HCT116 (cell line): Measurements from ENCODE around the gene CSNK2A1. TPM values are rescaled to one million over a fixed set of nuclear protein-coding genes. Genes with fewer than 3 reads are reported as not detected.

Source experiments
- ATAC-seq: fragments of 200-7000 bp; cut with Tn5 transposase; 2 replicates; pipeline ENCODE4 v1.9.1; 2020; ENCODE audit warnings: mild to moderate bottlenecking, moderate library complexity
- BruUV-seq: library from RNA; stranded (reverse); fragments of 400-500 nt; replicated peaks from 2 replicates; lab custom pipeline; 2021; lab: Mats Ljungman, UMichigan
- CTCF ChIA-PET: fragments of 300-600 bp; sonication (Branson Sonifier 250); formaldehyde crosslinking; loops from one replicate; lab custom pipeline; 2021; ENCODE audit warnings: antibody characterized with exemption; lab: Charles Lee
- POLR2A ChIA-PET: fragments of 300-600, 350-600 bp; sonication (Branson Sonifier 250); formaldehyde crosslinking; loops from one replicate; lab custom pipeline; 2021; ENCODE audit warnings: antibody characterized with exemption; lab: Charles Lee
- RAD21 ChIA-PET, 2 experiments: fragments of 300-600 bp; sonication (Branson Sonifier 250); formaldehyde crosslinking; loops; one replicate each; lab custom pipeline; 2023; ENCODE audit warnings: low total read pairs in 2 of 2; ENCODE audit not compliant: uncharacterized antibody in 2 of 2, unreplicated experiment in 2 of 2, low non-redundant PET in 1 of 2; lab: Charles Lee
- DNase-seq: peaks from one replicate; pipeline ENCODE4 v3.0.0-alpha.2; 2010; ENCODE audit warnings: low read depth, low spot score
- H2AFZ ChIP-seq: fragments of 200-600 bp; shearing (Covaris generic), sonication (generic); 2 replicates; pipeline ENCODE4 v1.6.1; 2017; ENCODE audit warnings: low read depth, mixed run types, mixed read lengths, antibody characterized with exemption, low read length; ENCODE audit not compliant: poor library complexity, severe bottlenecking
- H3K27ac ChIP-seq: 2 replicates; pipeline ENCODE4 v1.5.1; 2012; ENCODE audit warnings: low read depth, low read length
- H3K27me3 ChIP-seq: fragments of 200-600 bp; sonication (generic); 2 replicates; pipeline ENCODE4 v1.6.1; 2016; ENCODE audit warnings: mixed run types, low read length, mixed read lengths; ENCODE audit not compliant: insufficient read depth
- H3K36me3 ChIP-seq, 2 experiments: fragments of 200-500 bp in 1 of 2; fragments of 200-600 bp in 1 of 2; sonication (Bioruptor generic) in 1 of 2; sonication (generic) in 1 of 2; 2 replicates each; pipeline versions ENCODE4 v1.5.1 to v1.6.1; 2014 to 2016; ENCODE audit warnings: low read length in 2 of 2, inconsistent platforms in 1 of 2, mixed read lengths in 1 of 2, mixed run types in 1 of 2; ENCODE audit not compliant: insufficient read depth in 2 of 2, control insufficient read depth in 1 of 2
- H3K4me1 ChIP-seq, 2 experiments: fragments of 200-600 bp in 1 of 2; sonication (generic) in 1 of 2; 2 replicates each; pipeline versions ENCODE4 v1.5.1 to v1.6.1; 2012 to 2017; ENCODE audit warnings: low read length in 2 of 2, inconsistent platforms in 1 of 2, mild to moderate bottlenecking in 1 of 2, mixed read lengths in 1 of 2, mixed run types in 1 of 2, moderate library complexity in 1 of 2; ENCODE audit not compliant: insufficient read depth in 2 of 2, control insufficient read depth in 1 of 2
- H3K4me2 ChIP-seq: fragments of 200-600 bp; sonication (generic); 2 replicates; pipeline ENCODE4 v1.6.1; 2017; ENCODE audit warnings: mixed run types, low read length, mixed read lengths
- H3K4me3 ChIP-seq, 2 experiments: fragments of 200-600 bp in 1 of 2; sonication (generic) in 1 of 2; replicated peaks in 1 of 2; 2 replicates each; pipeline ENCODE4 v1.5.1; 2011 to 2016; ENCODE audit warnings: low read length in 2 of 2, control low read depth in 1 of 2, low read depth in 1 of 2, mild to moderate bottlenecking in 1 of 2, mixed read lengths in 1 of 2, mixed run types in 1 of 2
- H3K79me2 ChIP-seq: fragments of 200-600 bp; sonication (generic); 2 replicates; pipeline ENCODE4 v1.6.1; 2017; ENCODE audit warnings: mild to moderate bottlenecking, mixed run types, low read length, moderate library complexity, mixed read lengths; ENCODE audit not compliant: insufficient read depth
- H3K9ac ChIP-seq: fragments of 200-600 bp; sonication (generic); 2 replicates; pipeline ENCODE4 v1.6.1; 2016; ENCODE audit warnings: low read length, mixed read lengths
- H3K9me2 ChIP-seq: fragments of 200-600 bp; sonication (generic), shearing (Covaris generic); 2 replicates; pipeline ENCODE4 v1.6.1; 2017; ENCODE audit warnings: mixed run types, mild to moderate bottlenecking, moderate library complexity; ENCODE audit not compliant: insufficient read depth
- H3K9me3 ChIP-seq, 2 experiments: fragments of 200-500 bp in 1 of 2; fragments of 200-600 bp in 1 of 2; sonication (Bioruptor generic) in 1 of 2; sonication (generic) in 1 of 2; 2 replicates each; pipeline ENCODE4 v1.6.1; 2014 to 2017; ENCODE audit warnings: low read length in 2 of 2, mixed read lengths in 2 of 2, inconsistent platforms in 1 of 2, low read depth in 1 of 2, mild to moderate bottlenecking in 1 of 2, mixed run types in 1 of 2, moderate library complexity in 1 of 2; ENCODE audit not compliant: control insufficient read depth in 1 of 2, insufficient read depth in 1 of 2
- H4K20me1 ChIP-seq: fragments of 200-600 bp; sonication (generic), shearing (Covaris generic); 2 replicates; pipeline ENCODE4 v1.6.1; 2017; ENCODE audit warnings: mixed run types, mild to moderate bottlenecking, moderate library complexity; ENCODE audit not compliant: insufficient read depth
- CBX3 ChIP-seq: IDR thresholded peaks from 2 replicates; pipeline ENCODE4 v1.6.1; 2012; ENCODE audit warnings: low read depth
- CEBPB ChIP-seq: IDR thresholded peaks from 2 replicates; pipeline ENCODE4 v1.6.1; 2012; ENCODE audit warnings: low read depth
- EGR1 ChIP-seq: IDR thresholded peaks from 2 replicates; pipeline ENCODE4 v1.6.1; 2012; ENCODE audit warnings: low read depth
- ELF1 ChIP-seq: IDR thresholded peaks from 2 replicates; pipeline ENCODE4 v1.6.1; 2012; ENCODE audit warnings: low read depth, borderline replicate concordance
- EZH2 ChIP-seq: fragments of 200-600 bp; sonication (generic); IDR thresholded peaks from 2 replicates; pipeline ENCODE4 v1.6.1; 2017; ENCODE audit warnings: antibody characterized with exemption, mixed run types
- EZH2phosphoT487 ChIP-seq: fragments of 200-600 bp; IDR thresholded peaks from 2 replicates; pipeline ENCODE4 v1.6.1; 2018; ENCODE audit warnings: antibody characterized with exemption, borderline replicate concordance
- FOSL1 ChIP-seq: IDR thresholded peaks from 2 replicates; pipeline ENCODE4 v1.6.1; 2012; ENCODE audit warnings: low read depth
- JUND ChIP-seq: IDR thresholded peaks from 2 replicates; pipeline ENCODE4 v1.6.1; 2012
- POLR2A ChIP-seq: IDR thresholded peaks from 2 replicates; pipeline ENCODE4 v1.7.0; 2011; ENCODE audit warnings: borderline replicate concordance; ENCODE audit not compliant: insufficient read depth, insufficient read length; ENCODE audit errors: extremely low read depth
- SIN3A ChIP-seq: IDR thresholded peaks from 2 replicates; pipeline ENCODE4 v1.6.1; 2012; ENCODE audit warnings: low read depth
- SP1 ChIP-seq: IDR thresholded peaks from 2 replicates; pipeline ENCODE4 v1.6.1; 2012; ENCODE audit warnings: low read depth
- TCF7L2 ChIP-seq: IDR thresholded peaks from 2 replicates; pipeline ENCODE4 v1.7.0; 2011; ENCODE audit warnings: borderline replicate concordance, inconsistent platforms; ENCODE audit not compliant: insufficient read depth, insufficient read length; ENCODE audit errors: extremely low read depth
- YY1 ChIP-seq: IDR thresholded peaks from 2 replicates; pipeline ENCODE4 v1.6.1; 2011; ENCODE audit warnings: low read length, low read depth, moderate library complexity, mild to moderate bottlenecking; ENCODE audit not compliant: insufficient replicate concordance; ENCODE audit errors: extremely low read depth
- ZFX ChIP-seq: fragments of 450-650 bp; IDR thresholded peaks from 2 replicates; pipeline ENCODE4 v1.6.1; 2017
- ZNF274 ChIP-seq: fragments of 200-500 bp; sonication (Bioruptor generic); IDR thresholded peaks from 2 replicates; pipeline ENCODE4 v1.6.1; 2014; ENCODE audit warnings: mild to moderate bottlenecking, low read depth, low read length, inconsistent platforms
- intact Hi-C: fragments of 100-400 bp; cut with micrococcal nuclease; formaldehyde crosslinking; loops from 2 replicates; pipeline ENCODE4 v1.10.0; 2022
- total RNA-seq: library from RNA; stranded (reverse); gene quantifications from one replicate; pipeline ENCODE4 v1.2.1, GENCODE V29; 2021; ENCODE audit not compliant: unreplicated experiment
- TF ChIP-seq, protein P1 (sequence below): IDR thresholded peaks from 2 replicates; pipeline ENCODE4 v1.6.1; 2012
- TF ChIP-seq, protein P2 (sequence below): IDR thresholded peaks from 2 replicates; pipeline ENCODE4 v1.6.1; 2012; ENCODE audit warnings: low read depth
- TF ChIP-seq, protein P3 (sequence below), 3 experiments: fragments of 200-600 bp in 1 of 3; sonication (generic) in 1 of 3; IDR thresholded peaks in 2 of 3; conservative IDR thresholded peaks in 1 of 3; 2 replicates each; pipeline ENCODE4 v1.5.1; 2012 to 2017; ENCODE audit warnings: low read depth in 2 of 3, low read length in 2 of 3, antibody characterized with exemption in 1 of 3, borderline replicate concordance in 1 of 3, control low read depth in 1 of 3, mild to moderate bottlenecking in 1 of 3, mixed read lengths in 1 of 3, mixed run types in 1 of 3, moderate library complexity in 1 of 3; ENCODE audit not compliant: insufficient read depth in 1 of 3
- TF ChIP-seq, protein P4 (sequence below): IDR thresholded peaks from 2 replicates; pipeline ENCODE4 v1.6.1; 2012
- TF ChIP-seq, protein P5 (sequence below): IDR thresholded peaks from 2 replicates; pipeline ENCODE4 v1.6.1; 2011; ENCODE audit warnings: mild to moderate bottlenecking, low read length, moderate library complexity; ENCODE audit not compliant: insufficient replicate concordance; ENCODE audit errors: extremely low read depth

CSNK2A1 gene
- total RNA-seq, 1 experiment from 2014 or later: 284 TPM

DNA sequence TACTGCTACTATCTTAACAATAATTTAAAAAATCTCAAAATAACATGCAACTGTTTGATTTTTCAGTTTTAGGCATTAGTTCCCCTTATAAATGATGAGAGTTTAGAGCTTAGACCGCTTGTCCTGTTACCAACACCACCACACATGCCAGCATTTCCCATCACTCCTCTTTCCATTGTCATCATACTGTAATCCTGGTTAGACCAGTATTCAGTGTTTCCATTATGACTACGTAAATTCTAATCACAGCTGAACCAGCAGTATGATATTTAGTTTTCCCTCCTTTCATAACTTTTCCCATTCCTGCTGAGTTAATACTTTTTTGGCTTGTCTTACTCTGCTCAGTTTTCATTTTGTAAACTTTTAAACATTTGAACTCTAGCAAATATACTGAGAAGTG is 69.0 kb downstream of the CSNK2A1 start:
- Histone ChIP-seq H4K20me1 (no peaks in the 10 kb centered on the region), H3K79me2 (no peaks in the 10 kb centered on the region), H3K36me3 (peaks cover 12 to 17% of the 10 kb centered on the region in 2 experiments; a peak in 3 of 4 replicates), H3K4me3 (no peak overlapping the region), H3K4me1 (no peaks in the 10 kb centered on the region), H3K4me2 (no peak overlapping the region), H3K9me2 (no peaks in the 10 kb centered on the region), H3K9ac (no peak overlapping the region), H3K27ac (no peak overlapping the region), H3K9me3 (no peaks in the 10 kb centered on the region), H2AFZ (no peak overlapping the region), H3K27me3 (no peaks in the 10 kb centered on the region)
- DNase-seq (no peak), ATAC-seq (no peak)
- TF ChIP-seq JUND (no peak), FOSL1 (no peak), EGR1 (no peak), TCF7L2 (no peak), YY1 (no peak), CBX3 (no peak), ZNF274 (no peak), ELF1 (no peak), POLR2A (no peak), EZH2phosphoT487 (no peak), EZH2 (no peak), SIN3A (no peak), CEBPB (no peak), SP1 (no peak), ZFX (no peak)
- TF ChIP-seq, protein P1, sequence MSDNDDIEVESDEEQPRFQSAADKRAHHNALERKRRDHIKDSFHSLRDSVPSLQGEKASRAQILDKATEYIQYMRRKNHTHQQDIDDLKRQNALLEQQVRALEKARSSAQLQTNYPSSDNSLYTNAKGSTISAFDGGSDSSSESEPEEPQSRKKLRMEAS: no peak
- TF ChIP-seq, protein P2, sequence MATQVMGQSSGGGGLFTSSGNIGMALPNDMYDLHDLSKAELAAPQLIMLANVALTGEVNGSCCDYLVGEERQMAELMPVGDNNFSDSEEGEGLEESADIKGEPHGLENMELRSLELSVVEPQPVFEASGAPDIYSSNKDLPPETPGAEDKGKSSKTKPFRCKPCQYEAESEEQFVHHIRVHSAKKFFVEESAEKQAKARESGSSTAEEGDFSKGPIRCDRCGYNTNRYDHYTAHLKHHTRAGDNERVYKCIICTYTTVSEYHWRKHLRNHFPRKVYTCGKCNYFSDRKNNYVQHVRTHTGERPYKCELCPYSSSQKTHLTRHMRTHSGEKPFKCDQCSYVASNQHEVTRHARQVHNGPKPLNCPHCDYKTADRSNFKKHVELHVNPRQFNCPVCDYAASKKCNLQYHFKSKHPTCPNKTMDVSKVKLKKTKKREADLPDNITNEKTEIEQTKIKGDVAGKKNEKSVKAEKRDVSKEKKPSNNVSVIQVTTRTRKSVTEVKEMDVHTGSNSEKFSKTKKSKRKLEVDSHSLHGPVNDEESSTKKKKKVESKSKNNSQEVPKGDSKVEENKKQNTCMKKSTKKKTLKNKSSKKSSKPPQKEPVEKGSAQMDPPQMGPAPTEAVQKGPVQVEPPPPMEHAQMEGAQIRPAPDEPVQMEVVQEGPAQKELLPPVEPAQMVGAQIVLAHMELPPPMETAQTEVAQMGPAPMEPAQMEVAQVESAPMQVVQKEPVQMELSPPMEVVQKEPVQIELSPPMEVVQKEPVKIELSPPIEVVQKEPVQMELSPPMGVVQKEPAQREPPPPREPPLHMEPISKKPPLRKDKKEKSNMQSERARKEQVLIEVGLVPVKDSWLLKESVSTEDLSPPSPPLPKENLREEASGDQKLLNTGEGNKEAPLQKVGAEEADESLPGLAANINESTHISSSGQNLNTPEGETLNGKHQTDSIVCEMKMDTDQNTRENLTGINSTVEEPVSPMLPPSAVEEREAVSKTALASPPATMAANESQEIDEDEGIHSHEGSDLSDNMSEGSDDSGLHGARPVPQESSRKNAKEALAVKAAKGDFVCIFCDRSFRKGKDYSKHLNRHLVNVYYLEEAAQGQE: no peak
- TF ChIP-seq, protein P3, sequence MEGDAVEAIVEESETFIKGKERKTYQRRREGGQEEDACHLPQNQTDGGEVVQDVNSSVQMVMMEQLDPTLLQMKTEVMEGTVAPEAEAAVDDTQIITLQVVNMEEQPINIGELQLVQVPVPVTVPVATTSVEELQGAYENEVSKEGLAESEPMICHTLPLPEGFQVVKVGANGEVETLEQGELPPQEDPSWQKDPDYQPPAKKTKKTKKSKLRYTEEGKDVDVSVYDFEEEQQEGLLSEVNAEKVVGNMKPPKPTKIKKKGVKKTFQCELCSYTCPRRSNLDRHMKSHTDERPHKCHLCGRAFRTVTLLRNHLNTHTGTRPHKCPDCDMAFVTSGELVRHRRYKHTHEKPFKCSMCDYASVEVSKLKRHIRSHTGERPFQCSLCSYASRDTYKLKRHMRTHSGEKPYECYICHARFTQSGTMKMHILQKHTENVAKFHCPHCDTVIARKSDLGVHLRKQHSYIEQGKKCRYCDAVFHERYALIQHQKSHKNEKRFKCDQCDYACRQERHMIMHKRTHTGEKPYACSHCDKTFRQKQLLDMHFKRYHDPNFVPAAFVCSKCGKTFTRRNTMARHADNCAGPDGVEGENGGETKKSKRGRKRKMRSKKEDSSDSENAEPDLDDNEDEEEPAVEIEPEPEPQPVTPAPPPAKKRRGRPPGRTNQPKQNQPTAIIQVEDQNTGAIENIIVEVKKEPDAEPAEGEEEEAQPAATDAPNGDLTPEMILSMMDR (IDR thresholded peaks at IDR 0.05 in 2 of 3, conservative IDR thresholded peaks at IDR 0.05 in 1 of 3; ENCODE audit: borderline replicate concordance in 1 of 3, insufficient read depth in 1 of 3, low read depth in 2 of 3, low read length in 2 of 3): no peak
- TF ChIP-seq, protein P4, sequence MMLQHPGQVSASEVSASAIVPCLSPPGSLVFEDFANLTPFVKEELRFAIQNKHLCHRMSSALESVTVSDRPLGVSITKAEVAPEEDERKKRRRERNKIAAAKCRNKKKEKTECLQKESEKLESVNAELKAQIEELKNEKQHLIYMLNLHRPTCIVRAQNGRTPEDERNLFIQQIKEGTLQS: no peak
- TF ChIP-seq, protein P5, sequence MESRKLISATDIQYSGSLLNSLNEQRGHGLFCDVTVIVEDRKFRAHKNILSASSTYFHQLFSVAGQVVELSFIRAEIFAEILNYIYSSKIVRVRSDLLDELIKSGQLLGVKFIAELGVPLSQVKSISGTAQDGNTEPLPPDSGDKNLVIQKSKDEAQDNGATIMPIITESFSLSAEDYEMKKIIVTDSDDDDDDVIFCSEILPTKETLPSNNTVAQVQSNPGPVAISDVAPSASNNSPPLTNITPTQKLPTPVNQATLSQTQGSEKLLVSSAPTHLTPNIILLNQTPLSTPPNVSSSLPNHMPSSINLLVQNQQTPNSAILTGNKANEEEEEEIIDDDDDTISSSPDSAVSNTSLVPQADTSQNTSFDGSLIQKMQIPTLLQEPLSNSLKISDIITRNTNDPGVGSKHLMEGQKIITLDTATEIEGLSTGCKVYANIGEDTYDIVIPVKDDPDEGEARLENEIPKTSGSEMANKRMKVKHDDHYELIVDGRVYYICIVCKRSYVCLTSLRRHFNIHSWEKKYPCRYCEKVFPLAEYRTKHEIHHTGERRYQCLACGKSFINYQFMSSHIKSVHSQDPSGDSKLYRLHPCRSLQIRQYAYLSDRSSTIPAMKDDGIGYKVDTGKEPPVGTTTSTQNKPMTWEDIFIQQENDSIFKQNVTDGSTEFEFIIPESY: no peak
- ChIA-PET RAD21 (no interaction called here), POLR2A (no interaction called here), CTCF (no interaction called here)
- intact Hi-C loops: no loop called here
- BruUV-seq: no TSS peak
